Measurements from ENCODE around the gene BRD7. TPM values are rescaled to one million over a fixed set of nuclear protein-coding genes. Genes with fewer than 3 reads are reported as not detected.

BRD7 gene
- total and polyA plus RNA-seq, 2 of the 13 experiments (the other 11 are each of a cell fraction or from before 2014, with no cell fraction given), result 82.3 to 149 TPM

GRCh38 chr16:50381679-50382440, 13.1 kb upstream of the BRD7 start (continued):
- TF ChIP-seq, protein P1, sequence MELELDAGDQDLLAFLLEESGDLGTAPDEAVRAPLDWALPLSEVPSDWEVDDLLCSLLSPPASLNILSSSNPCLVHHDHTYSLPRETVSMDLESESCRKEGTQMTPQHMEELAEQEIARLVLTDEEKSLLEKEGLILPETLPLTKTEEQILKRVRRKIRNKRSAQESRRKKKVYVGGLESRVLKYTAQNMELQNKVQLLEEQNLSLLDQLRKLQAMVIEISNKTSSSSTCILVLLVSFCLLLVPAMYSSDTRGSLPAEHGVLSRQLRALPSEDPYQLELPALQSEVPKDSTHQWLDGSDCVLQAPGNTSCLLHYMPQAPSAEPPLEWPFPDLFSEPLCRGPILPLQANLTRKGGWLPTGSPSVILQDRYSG (CRISPR knock-in tag; IDR thresholded peaks at IDR 0.05), result no peak
- TF ChIP-seq HMG20A (CRISPR knock-in tag; IDR thresholded peaks at IDR 0.05; ENCODE audit: borderline replicate concordance), result 0 out of 2 replicates have a peak, but pooled peaks have one; percentile 22
- no peak for TF ChIP-seq MED13 (CRISPR knock-in tag; IDR thresholded peaks at IDR 0.05)
- TF ChIP-seq ZNF160 (CRISPR knock-in tag; IDR thresholded peaks at IDR 0.05), result no peak
- no peak for TF ChIP-seq LCORL (IDR thresholded peaks at IDR 0.05)
- no peak for TF ChIP-seq LCORL (CRISPR knock-in tag; IDR thresholded peaks at IDR 0.05)
- no peak for TF ChIP-seq BHLHE40 (IDR thresholded peaks at IDR 0.05; ENCODE audit: low read length)
- no peak for TF ChIP-seq SALL2 (CRISPR knock-in tag; IDR thresholded peaks at IDR 0.05)
- TF ChIP-seq, protein P2, sequence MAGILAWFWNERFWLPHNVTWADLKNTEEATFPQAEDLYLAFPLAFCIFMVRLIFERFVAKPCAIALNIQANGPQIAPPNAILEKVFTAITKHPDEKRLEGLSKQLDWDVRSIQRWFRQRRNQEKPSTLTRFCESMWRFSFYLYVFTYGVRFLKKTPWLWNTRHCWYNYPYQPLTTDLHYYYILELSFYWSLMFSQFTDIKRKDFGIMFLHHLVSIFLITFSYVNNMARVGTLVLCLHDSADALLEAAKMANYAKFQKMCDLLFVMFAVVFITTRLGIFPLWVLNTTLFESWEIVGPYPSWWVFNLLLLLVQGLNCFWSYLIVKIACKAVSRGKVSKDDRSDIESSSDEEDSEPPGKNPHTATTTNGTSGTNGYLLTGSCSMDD (CRISPR knock-in tag; IDR thresholded peaks at IDR 0.05), result no peak
- TF ChIP-seq ARID2 (CRISPR knock-in tag; IDR thresholded peaks at IDR 0.05; ENCODE audit: borderline replicate concordance), result no peak
- TF ChIP-seq TARDBP (CRISPR knock-in tag; IDR thresholded peaks at IDR 0.05), result no peak
- no peak for TF ChIP-seq MIER2 (CRISPR knock-in tag; IDR thresholded peaks at IDR 0.05)
- TF ChIP-seq KDM6A (CRISPR knock-in tag; IDR thresholded peaks at IDR 0.05; ENCODE audit: low read depth), result no peak
- TF ChIP-seq RFX5 (IDR thresholded peaks at IDR 0.05; ENCODE audit: low read depth, low read length), result no peak
- no peak for TF ChIP-seq CEBPG (CRISPR knock-in tag; IDR thresholded peaks at IDR 0.05)
- peak; percentile 51; the same call in 1 of the 2 replicates for TF ChIP-seq THRA (CRISPR knock-in tag; IDR thresholded peaks at IDR 0.05; ENCODE audit: borderline replicate concordance)
- TF ChIP-seq SMARCE1 (IDR thresholded peaks at IDR 0.05; ENCODE audit: borderline replicate concordance), result no peak
- no peak for TF ChIP-seq ZNF746 (CRISPR knock-in tag; IDR thresholded peaks at IDR 0.05)
- no peak for TF ChIP-seq ZNF605 (CRISPR knock-in tag; IDR thresholded peaks at IDR 0.05)
- TF ChIP-seq, protein P3, sequence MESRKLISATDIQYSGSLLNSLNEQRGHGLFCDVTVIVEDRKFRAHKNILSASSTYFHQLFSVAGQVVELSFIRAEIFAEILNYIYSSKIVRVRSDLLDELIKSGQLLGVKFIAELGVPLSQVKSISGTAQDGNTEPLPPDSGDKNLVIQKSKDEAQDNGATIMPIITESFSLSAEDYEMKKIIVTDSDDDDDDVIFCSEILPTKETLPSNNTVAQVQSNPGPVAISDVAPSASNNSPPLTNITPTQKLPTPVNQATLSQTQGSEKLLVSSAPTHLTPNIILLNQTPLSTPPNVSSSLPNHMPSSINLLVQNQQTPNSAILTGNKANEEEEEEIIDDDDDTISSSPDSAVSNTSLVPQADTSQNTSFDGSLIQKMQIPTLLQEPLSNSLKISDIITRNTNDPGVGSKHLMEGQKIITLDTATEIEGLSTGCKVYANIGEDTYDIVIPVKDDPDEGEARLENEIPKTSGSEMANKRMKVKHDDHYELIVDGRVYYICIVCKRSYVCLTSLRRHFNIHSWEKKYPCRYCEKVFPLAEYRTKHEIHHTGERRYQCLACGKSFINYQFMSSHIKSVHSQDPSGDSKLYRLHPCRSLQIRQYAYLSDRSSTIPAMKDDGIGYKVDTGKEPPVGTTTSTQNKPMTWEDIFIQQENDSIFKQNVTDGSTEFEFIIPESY (CRISPR knock-in tag; IDR thresholded peaks at IDR 0.05), result peak; percentile 27; the same call in 1 of the 2 replicates
- TF ChIP-seq ZNF382 (CRISPR knock-in tag; IDR thresholded peaks at IDR 0.05; ENCODE audit: borderline replicate concordance), result no peak
- no peak for TF ChIP-seq TMF1 (CRISPR knock-in tag; IDR thresholded peaks at IDR 0.05; ENCODE audit: low read depth)
- TF ChIP-seq, protein P4, sequence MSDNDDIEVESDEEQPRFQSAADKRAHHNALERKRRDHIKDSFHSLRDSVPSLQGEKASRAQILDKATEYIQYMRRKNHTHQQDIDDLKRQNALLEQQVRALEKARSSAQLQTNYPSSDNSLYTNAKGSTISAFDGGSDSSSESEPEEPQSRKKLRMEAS (IDR thresholded peaks at IDR 0.05), result no peak
- TF ChIP-seq POLR2AphosphoS5 (IDR thresholded peaks at IDR 0.05; ENCODE audit: low read depth, low read length), result no peak
- no peak for TF ChIP-seq ZNF761 (CRISPR knock-in tag; conservative IDR thresholded peaks at IDR 0.05)
- TF ChIP-seq ELF4 (CRISPR knock-in tag; IDR thresholded peaks at IDR 0.05; ENCODE audit: borderline replicate concordance), result no peak
- no peak for TF ChIP-seq HNRNPLL (IDR thresholded peaks at IDR 0.05; ENCODE audit: low read depth, low read length, poor library complexity, severe bottlenecking)
- TF ChIP-seq SIX4 (CRISPR knock-in tag; IDR thresholded peaks at IDR 0.05), result no peak
- TF ChIP-seq ZNF678 (CRISPR knock-in tag; IDR thresholded peaks at IDR 0.05), result no peak

Measured in HepG2 (cell line).